MM.1S (cell line): ENCODE measurements around the gene UBL5.
"Not testable (repeated sequence)": the region's sequence is repeated elsewhere in the genome, so short reads cannot be mapped to it uniquely, and the experiment has no call there.

Source experiments
- CTCF ChIP-seq: fragments of 300-600 bp; sonication (generic); IDR thresholded peaks from 2 replicates; pipeline ENCODE4 v1.5.1; 2016; ENCODE audit warnings: antibody characterized with exemption, low read length, mixed read lengths
- EZH2 ChIP-seq: fragments of 300-600 bp; sonication (generic); optimal IDR thresholded peaks from 2 replicates; pipeline ENCODE3; 2017; ENCODE audit warnings: low read depth, mild to moderate bottlenecking, antibody characterized with exemption, low read length, mixed read lengths
- EZH2phosphoT487 ChIP-seq: fragments of 300-600 bp; sonication (generic); IDR thresholded peaks from 2 replicates; pipeline ENCODE4 v1.6.1; 2018; ENCODE audit warnings: antibody characterized with exemption, low read length

- TF ChIP-seq CTCF, EZH2, EZH2phosphoT487: not testable (repeated sequence)
These were observed 39.1 kb upstream of the UBL5 start for GRCh38 chr19:9788604-9789003.
